Stimulated activated CD4-positive, alpha-beta T cell treated with anti-CD3 and anti-CD28 coated beads, Interleukin-2, amount 100 ng/mL, for 48 hours (primary cell): ENCODE results near the gene FAM222A.

Experiments
- DNase-seq, 2 donors: peaks; one replicate each; pipeline ENCODE4 v3.0.0-alpha.2; 2020

Gene FAM222A

DNA sequence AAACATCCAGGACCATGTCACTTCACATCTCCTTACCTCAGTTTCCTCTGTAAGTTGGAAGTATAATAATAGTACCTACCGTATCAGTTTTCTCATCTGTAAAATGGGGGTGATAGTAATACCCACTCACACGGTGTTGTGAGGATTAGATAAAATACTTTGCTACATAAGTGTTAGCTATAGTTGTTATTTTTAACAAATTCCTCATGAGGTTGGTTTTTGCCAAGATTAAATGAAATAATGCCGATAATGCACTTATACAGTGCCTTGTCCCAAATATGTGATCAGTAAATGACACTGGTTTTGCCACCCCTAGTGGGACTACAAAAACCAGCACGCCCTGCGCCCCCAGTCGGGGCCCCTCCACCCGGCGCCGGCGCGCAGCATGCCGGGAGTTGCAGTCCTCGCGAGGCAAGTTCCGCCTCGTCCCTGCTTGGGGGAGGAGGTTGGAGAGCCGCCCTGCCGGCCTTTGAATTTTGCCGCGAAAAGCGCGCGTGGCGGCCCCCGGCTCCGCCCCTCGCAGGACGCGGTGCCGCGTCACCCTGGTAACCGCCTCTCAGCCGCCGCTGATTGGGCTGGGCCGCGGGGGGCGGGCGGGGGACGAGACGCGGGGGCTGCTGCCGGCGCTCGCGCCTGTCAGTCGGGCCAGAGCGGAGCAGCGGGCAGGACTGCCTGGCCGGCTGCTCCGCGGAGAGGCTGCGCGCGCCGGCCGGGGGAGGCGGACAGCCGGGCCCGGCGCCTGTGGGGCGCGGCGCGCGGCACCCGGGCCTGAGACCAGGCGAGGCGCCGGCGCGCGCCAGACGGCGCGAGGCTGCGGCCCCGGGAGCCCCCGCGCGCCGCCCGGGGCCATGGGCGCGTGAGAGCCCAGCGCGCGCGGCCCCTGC, at the start of gene FAM222A:
Gene FAM222A (plus strand): TSS at position 639 of the 884 bp plus-strand sequence. CDS start 30,322 bp downstream, outside the sequence.
- DNase-seq: peak; percentile 91 to 92

DNA sequence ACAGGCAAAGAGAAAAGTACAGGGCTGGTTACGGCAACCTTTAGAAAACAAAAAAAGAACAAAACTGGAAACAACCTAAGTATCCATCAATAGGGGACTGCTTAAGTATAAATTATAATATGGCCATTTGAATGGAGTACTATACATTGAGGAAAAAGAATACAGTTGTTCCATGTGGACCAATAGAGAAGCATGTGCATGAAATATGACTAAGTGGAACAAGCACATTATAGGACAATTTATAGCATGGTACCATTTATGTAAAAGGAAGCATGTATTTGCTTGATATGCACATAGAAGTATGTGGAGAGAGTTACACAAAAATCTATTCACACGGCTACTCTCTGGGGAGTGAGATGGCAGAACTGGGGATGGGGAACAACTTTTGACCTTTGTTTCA, 49.2 kb upstream of the FAM222A start:
- DNase-seq: no peak

DNA sequence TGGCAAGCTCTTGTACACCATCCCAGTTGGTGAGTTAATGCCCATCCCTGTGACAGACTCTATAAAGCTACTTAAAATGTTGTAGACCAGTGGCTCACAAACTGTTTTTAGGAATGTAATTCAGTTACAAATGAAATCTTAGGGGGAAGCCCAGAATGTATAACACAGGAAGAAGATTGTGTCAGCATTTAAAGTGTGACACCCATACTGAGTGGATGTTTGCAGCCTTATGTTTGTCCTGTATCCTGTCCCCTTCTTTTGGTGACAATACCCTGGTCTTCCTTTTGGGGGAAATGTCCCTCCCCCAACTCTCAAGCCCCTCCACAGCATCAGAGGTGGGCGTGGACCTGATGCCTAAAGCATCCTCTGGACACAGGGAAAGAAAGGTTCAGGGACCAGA, 47.6 kb upstream of the FAM222A start:
- DNase-seq: no peak

DNA sequence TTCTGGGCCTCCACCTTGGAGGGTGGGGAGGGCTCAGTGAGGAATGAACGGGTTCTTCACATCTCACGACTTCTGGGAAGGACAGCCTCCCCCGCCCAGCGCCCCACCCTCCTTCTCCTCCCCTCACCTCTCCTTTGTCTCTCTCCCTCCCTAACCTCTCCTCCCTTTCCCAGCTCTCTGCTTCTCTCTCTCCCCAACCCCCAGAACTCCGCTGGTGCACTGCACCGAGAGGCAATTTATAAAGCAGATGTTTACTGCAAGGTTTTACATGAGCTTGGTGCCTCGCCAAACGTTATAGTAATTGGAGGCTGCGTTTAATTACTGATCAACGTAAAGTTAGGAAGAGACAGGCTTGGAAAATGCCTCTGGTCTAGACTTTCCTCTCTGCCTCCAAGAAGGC, 42.9 kb upstream of the FAM222A start:
- DNase-seq: no peak

DNA sequence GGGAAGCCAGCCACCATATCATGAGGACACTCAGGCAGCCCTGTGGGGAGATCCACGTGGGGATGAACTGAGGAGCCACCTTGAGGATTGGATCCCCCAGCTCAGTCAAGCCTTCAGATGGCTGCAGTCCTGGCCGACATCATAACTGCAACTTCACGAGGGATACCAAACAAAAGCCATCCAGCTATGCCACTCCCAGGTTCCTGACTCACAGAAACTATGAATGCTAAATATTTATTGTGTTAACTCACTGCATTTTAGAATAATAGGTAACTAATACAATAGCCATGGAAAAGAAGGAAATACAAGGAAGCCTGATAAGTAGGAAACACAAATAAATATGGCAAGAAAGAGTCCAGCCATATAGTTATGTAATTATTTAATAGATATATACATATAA, 42.1 kb upstream of the FAM222A start:
- no peak for DNase-seq

DNA sequence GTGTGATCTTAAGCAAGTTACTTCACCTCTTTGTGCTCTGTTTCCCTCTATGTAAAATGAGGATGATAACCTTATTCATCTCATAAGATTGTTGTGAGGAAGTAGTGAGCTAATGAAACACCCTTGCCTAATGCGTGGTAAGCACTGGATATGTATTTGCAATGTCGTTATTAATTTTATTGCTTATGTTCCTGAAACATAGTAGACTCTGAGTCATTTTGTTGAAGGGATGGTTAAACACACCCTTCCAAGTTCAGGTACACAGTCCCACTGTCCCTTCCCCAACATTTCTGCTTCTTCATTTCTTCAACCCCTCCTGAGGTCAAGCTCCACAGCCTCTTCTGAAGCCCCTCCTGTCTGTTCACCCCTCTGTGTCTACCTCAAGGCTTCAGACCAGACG, 40.2 kb upstream of the FAM222A start:
- no peak for DNase-seq

DNA sequence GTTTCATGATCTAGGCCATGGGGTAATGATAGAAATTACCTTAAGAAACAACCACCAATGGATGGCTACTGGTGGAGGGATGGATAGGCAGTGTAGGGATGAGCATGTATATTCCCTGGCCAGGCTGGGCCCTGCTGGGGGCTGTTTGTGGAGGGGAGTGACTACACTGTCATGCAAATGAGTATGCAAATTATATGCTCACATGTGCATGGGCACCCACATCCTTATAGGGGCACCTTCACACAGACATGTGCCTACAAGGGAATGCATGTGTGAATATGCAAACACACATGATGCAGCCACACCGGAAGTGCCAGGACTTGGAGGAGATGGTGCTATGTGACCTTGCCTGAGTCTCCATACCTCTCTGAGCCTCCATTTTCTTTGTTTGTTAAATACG, 39.7 kb upstream of the FAM222A start:
- DNase-seq: no peak

DNA sequence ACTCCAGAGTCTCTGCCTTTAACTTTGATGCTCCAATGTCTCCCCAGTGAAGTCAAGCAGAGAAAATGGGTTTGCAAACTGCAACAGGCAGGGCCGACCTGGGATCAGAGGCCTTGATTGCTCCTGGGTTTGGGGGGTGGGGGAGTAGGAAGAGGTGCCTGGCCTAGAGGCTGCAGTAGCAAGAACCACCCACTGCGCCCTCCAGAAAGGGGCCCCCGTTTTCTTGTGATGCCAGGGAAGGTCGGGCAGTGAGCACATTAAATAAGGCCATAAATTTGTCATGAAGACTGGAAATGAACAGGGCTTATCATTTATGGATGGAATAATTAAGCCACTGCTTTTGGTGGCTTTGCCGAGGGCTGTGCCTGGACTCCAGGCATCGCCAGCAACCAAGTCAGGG, 38.2 kb upstream of the FAM222A start:
- DNase-seq: no peak

DNA sequence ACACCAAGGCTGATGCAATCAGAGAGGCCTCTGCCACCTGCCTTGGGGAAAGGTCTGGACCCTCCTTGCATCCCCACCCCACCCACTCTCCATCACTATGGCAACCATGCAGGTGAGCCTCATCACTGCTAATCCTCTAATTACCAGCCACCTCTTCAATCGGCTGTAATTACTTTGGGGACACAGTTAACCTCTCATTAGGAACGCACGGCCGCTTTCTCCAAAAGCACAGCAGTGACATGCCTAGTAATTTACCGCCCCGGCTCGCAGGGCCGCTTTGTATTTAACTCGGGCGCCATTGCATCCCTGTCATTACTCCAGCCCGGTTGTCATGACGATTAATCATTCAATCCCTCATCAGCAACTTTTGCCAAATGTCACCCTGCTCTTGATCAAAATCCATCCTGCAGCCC, 36.3 kb upstream of the FAM222A start:
- DNase-seq: no peak

DNA sequence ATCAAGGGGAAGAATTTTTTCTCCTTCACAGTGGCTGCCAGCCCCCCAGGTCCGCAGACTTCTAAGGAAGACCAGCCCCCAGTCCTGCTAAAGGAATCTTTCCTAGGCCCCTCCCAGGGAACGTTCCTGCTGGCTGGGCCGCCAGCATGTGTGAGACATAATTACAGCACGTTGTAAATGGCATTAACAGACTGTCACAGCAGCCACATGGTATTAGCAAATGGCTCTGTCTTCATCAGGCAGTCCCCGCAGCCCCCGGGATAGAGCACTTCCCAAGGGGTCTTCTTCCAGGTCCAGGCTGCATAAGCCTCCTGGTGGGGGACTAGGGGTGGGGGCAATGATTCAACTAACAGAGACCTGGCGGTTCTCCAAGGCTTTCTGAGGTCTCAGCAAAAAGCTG, 34.9 kb upstream of the FAM222A start:
- no peak for DNase-seq

DNA sequence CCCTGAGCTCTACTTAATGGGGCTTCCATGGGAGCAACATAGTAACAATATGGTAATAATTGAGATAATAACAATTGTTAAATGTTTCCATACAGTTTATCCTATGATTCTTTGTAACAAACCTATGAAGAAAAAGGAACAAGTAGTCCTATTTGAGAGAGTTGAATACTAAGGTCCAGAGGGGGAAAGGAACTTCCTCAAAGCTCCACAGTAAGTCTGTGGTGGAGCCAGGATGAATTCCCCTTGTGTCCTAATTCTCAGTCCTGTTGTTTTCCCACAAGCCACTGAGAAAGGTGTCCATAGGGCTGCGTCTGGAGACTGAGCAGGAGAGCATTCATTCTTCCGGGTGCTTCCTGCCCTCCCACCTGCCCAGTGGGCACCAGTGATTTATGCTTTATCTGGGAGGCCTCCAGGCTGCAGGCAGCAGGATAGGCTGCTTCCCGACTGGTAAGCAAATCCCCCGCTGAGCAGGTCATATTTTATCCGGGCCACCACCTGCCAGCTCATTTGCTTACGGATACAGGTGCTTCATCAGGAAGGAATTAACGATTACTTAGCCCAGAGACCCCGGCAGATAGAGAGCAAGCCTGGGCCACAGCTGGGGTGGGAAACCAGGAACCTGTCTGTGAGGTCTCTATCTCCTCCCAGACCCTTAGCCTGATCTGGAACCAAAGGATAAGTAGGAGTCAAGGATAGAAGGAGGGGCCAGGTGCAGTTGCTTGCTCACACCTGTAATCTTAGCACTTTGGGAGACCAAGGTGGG, 33.9 kb upstream of the FAM222A start:
- DNase-seq: no peak

DNA sequence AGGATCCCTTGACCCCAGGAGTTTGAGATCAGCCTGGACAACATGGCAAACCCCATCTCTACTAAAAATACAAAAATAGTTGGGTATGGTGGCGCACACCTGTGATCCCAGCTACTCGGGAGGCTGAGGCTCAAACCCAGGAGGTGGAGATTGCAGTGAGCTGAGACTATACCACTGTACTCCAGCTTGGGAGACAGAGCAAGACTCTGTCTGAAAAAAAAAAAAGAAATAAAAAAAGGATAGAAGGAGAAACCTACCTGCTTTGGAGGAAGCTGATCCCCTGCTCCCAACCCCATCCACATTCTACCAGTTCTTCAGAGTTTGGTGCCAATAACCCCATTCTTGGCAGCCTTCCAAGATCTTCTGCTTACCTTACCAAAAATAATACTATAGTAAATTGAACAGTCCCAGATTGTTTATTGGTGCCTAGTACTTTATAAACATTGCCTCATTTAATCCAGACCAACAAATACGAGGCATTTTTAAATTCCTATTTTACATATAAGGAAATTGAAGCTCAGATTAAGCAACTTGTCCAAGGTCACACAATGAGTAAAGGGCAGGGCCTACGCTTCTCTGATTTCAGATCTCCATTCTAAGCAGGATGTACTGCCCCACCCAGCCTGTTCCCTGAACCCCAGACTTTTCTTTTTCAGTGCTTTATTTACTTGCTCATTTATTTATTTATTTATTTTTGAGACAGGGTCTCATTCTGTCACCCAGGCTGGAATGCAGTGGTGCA, 33.2 kb upstream of the FAM222A start:
- no peak for DNase-seq

DNA sequence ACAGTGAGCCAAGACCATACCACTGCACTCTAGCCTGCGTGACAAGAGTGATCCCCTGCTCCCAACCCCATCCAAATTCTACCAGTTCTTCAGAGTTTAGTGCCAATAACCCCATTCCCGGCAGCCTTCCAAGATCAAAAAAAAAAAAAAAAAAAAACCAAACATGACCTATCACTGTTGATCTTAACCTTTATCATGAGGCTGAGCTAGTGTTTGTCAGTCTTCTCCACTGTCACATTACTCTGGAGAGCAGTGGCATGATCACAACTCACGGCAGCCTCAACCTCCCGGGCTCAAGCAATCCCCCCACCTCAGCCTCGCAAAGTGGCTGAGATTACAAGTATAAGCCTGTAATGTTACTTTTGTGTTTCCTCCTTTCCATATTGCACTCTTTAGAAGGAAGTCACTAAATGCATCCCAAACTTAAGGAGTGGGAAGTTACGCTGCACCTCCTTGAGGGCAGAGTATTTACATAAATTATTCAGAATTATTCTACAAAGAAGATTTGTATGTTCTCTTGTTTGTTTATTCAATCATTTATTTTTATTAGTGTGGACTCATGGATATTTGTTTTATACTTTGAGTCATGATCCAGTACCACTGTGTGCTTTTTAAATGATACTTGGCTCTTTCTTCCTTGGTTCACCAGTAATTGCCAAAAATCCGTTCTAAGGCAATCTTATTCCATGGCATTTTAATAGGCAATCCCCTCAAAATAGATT, 31.5 kb upstream of the FAM222A start:
- no peak for DNase-seq

DNA sequence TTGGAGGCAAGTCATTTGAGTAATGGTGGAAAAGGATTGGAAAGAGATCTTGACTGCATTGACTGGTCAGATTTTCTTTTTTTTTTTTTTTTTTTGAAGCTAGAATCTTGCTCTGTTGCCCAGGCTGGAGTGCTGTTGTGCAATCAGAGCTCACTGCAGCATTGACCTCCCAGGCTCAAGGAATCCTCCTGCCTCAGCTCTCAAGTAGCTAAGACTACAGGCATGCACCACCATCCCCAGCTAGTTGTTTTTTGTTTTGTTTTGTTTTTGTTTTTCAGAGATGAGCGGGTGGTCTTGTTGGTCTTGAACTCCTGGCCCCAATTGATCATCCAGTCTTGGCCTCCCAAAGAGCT, 30.9 kb upstream of the FAM222A start:
- DNase-seq: no peak

DNA sequence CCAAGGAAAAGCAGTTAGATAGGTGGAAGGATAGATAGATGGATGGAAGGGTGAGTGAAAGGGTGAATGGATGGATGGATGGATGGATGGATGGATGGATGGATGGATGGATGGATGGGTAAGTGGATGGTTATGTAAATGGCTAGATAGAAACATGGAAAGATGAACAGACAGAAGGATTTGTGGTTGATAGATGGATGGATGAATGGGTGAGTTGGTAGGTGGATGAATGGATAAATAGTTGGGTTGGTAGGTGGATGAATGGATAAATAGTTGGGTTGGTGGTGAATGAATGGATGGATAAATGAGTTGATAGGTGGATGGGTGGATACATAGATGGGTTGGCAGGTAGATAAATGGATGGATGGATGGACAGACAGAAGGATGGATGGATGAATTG, 30.3 kb upstream of the FAM222A start:
- no peak for DNase-seq

DNA sequence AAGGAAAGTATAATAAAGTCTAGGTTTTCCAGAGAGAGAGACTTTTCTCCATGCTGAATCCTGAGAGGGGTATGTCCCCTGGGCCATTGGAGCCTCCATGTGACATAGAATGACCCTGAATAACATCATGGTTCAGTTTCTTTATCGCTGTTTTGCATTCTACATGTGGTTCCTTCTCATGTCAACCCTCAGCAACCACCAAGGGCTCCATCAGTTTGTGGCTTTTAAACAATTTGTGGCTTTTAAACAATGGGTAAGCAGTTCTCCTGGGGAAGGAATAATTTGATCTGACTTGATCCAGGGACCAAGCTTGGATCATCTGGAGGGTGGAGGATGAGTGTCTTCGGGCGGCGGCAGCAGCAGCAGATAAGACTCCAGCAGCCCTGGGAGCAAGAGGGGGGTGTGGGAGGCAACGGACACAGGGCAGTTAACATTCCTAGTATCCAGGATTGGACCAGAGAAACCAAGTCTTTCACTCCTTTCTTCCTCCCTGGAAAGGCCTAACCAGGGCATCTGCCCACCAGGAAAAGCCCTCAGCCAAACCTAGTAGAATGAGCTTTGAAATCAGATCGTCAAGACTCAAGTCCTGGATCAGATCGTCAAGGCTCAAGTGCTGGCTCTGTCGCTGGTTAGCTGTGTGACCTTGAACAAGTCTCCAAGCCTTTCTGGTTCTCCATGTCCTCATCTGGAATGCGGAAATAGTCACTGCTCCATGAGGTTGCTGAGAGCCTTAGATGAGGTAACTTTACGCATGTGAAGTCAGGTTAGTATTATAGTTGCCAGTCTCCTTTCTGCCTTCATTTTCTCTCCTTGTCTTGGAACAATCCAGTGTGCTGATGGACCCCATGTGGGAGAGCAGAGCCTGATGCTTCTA, 27.8 kb upstream of the FAM222A start:
- DNase-seq: no peak

DNA sequence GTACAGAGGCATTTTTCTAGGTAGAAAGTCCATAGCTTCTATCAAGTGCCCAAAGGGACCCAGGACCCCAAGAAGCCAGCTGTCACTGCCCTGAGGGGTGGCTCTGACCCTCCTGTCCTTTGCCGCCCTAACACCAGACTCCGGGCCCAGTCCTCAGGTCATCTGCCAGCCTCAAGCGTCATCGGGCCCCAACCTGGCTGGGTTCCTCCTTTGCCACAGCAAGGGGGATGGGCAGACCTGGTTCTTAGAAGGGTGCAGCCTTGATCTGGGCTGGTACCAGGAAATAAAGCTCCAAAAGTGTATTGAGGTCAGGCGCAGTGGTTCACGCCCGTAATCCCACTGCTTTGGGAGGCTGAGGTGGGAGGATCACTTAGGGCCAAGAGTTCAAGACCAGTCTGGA, 27.1 kb upstream of the FAM222A start:
- DNase-seq: no peak

DNA sequence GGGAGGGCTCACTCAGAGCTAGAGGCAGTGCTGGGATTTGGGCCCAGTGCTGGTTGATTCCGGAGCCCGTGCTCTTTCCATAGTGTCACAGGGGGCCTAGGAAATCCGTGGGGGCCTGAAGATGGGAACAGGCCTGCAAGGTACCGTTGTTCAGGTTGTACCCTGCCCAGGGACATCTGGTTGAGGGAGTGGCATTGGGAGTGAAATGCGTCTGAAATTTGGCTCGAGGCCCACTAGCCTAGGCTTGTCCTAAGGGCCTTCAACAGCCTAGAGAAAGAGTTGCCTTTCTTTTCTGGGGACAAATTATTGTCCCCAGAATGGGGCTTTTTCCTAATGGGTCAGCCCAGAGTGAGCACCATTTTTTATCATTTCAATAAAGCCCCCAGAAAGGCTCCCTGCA, 26.4 kb upstream of the FAM222A start:
- DNase-seq: no peak

DNA sequence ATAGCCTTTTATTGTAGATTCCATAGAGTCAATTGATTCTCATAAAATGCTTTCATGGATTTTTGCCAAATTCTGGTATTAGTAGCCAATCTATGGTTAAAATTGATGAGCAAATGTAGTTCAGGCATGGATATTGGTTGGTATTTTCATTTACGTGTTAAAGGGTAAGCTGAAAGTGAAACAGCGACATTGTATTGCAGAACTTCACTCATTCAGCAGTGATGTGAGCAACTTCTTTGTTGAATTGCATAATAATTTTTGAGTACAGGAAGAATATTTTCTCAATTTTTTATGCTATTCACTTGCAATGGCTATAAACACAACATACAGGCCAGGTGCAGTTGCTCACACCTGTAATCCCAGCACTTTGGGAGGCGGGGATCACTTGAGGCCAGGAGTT, 24.2 kb upstream of the FAM222A start:
- DNase-seq: no peak

DNA sequence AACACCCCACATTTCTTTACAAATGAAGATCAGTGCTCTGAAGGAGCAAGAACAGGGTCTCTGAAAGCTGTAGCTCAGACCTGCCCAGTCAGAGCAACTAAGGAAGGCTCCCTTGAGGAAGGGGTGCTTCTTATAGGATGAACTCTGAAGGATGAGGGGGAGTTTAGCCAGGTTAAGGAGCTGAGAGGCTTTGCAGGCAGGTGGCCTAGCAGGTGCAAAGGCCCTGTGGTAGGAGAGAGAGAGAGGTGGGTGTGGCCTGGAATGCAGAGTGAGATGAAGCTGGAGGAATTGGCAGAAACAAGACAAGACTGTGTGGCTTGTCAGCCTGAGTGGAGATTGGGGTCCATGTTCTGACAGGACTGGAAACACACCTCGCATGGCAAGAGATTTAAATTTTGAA, 20.5 kb upstream of the FAM222A start:
- no peak for DNase-seq

DNA sequence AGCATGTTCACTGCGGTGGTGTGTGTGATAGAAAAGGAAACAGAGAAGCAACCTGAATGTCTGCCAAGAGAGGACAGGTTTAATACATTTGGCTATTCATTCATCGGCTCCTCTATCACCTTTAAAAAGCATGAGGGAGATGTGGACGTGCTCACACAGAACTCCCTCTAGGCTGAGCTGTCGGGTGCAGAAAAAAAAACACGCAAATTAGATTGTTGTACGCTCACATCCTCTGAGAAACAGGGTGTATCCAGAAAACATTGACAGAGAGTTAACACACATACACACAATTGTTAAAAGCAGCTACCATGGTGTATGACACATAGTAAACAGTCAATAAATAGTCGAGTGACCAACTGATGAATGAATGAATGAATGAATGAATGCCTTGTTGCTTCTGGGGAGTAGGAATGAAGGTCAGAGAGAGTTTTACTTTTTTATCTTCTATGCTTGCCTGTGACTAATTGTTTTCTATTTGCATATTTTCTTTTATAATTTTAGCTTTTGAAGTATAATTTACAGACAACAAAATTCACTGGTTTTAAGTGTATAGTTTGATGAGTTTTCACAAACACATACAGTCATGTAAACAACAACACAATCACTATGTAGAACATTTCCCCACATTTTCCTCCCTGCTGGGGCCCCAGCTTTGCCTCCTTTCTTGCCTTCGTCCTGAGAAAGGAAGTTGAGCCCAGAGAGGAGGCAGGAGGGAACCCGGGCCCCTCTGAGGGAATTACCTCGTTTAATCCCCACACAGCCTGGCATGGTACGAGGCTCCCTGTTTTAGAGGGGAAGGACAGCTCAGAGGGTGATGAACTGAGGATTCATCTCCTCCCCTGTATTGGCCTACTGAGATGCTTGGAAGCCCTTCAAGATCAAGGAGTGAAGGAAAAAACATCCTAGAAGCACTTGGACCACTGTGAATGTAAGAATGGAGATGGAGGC, 19.7 kb upstream of the FAM222A start:
- no peak for DNase-seq
